Kidney (tissue), 14 donors: ENCODE results near the gene MYBPC2. TPM values are rescaled to one million over a fixed set of nuclear protein-coding genes. Genes with fewer than 3 reads are reported as not detected.
A peak's percentile ranks its signal among the peaks of the same experiment; 100 is the strongest.

Source experiments
- DNase-seq, 5 donors: peaks; one replicate each; pipeline ENCODE4 v3.0.0-alpha.2; 2013 to 2020
- FAIRE-seq: peaks from 2 replicates; lab custom pipeline; 2012; peaks lifted over from hg19 to GRCh38; lab: Jason Lieb, UNC
- H3K27ac ChIP-seq, 2 donors: one replicate each; pipeline ENCODE4 v1.7.0; 2013; ENCODE audit warnings: low read depth in 2 of 2, low read length in 2 of 2, inconsistent platforms in 1 of 2
- H3K27me3 ChIP-seq: one replicate; pipeline ENCODE4 v1.7.1; 2013; ENCODE audit warnings: low read length, inconsistent platforms; ENCODE audit not compliant: control insufficient read depth, insufficient read depth
- H3K36me3 ChIP-seq, 3 donors: one replicate each; pipeline versions ENCODE4 v1.7.0 to v1.7.1; 2013; ENCODE audit warnings: low read length in 3 of 3, control low read depth in 1 of 3, inconsistent platforms in 1 of 3; ENCODE audit not compliant: insufficient read depth in 3 of 3, control insufficient read depth in 2 of 3
- H3K4me1 ChIP-seq, 3 donors: one replicate each; pipeline versions ENCODE4 v1.7.0 to v1.7.1; 2013; ENCODE audit warnings: low read length in 3 of 3, inconsistent platforms in 1 of 3, low read depth in 1 of 3; ENCODE audit not compliant: control insufficient read depth in 2 of 3, insufficient read depth in 2 of 3
- H3K4me3 ChIP-seq, 3 donors: one replicate each; pipeline versions ENCODE4 v1.7.0 to v1.8.1; 2013; ENCODE audit warnings: low read length in 3 of 3, control low read depth in 1 of 3, inconsistent platforms in 1 of 3
- H3K9ac ChIP-seq, 3 donors: one replicate each; pipeline versions ENCODE4 v1.7.0 to v1.7.1; 2013; ENCODE audit warnings: low read length in 3 of 3, control low read depth in 1 of 3, inconsistent platforms in 1 of 3
- H3K9me3 ChIP-seq, 3 donors: one replicate each; pipeline versions ENCODE4 v1.7.0 to v1.7.1; 2013; ENCODE audit warnings: low read length in 3 of 3, control low read depth in 1 of 3, inconsistent platforms in 1 of 3; ENCODE audit not compliant: control insufficient read depth in 2 of 3, insufficient read depth in 1 of 3
- intact Hi-C: fragments of 100-400 bp; cut with DNase I; formaldehyde crosslinking; loops from one replicate; pipeline ENCODE4 v1.11.1; 2022
- polyA plus RNA-seq: library from polyadenylated mRNA; stranded (reverse); fragments of 350-450 nt; fragmentation: Illumina TruSeq; extraction: RNeasy Lipid Tissue Mini Kit (QIAGEN cat#74804); gene quantifications from one replicate; pipeline ENCODE4 v1.2.3, GENCODE V29; 2014; ENCODE audit warnings: low read depth, low replicate concordance; ENCODE audit not compliant: insufficient read depth
- total RNA-seq: library from RNA; stranded (reverse); fragmentation: NEBNext Ultra II Directional; extraction: Animal tissue kit (Norgen Biotek cat#: 25700); gene quantifications from one replicate; pipeline ENCODE4 v1.2.1, GENCODE V29; 2021
- TF ChIP-seq, protein P1 (sequence below): IDR thresholded peaks from 3 replicates; pipeline ENCODE4 v1.5.1; 2012; ENCODE audit warnings: mild to moderate bottlenecking, moderate library complexity, borderline replicate concordance; ENCODE audit not compliant: insufficient read depth; ENCODE audit errors: extremely low read depth
- donor health status: control.
- donor health status: control.
- donor health status: control.
- donor health status: control.
- donor health status: control.
- donor health status: DM: yes; HTN: yes; CAD: no.
- donor health status: Normal renal cell carcinoma (clear cell type).

Gene MYBPC2
- total and polyA plus RNA-seq, 2 donors from 2014 or later, result 0.98 TPM; not detected in 1

DNA sequence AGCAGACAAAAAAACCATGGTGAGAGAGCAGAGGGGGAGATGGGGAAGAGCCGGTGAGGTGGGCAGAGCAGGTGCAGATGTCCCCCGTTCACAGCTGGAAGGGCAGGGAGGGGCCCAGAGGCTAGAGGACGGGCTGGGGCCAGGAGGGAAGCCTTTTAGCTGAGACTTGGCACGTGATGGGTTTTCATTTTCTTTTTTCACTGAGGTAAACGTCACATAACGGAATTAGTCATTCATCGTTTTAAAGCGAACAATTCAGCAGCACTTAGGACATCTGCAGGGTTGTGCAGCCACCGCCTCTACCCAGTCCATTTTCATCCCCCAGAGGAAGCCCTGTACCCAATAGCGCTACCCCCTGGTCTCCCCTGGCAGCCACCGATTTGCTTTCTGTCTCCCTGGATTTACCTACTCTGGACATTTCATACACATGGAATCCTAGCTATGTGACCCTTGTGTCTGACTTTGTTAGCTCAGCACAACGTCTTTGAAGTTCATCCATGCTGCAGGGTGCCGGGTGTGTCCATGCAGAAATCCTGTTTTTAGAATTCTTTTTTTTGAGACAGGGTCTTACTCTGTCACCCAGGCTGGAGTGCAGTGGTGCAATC is 27.6 kb downstream of the MYBPC2 start:
- DNase-seq, result peak in 3 of 5 donors; percentile 52 to 77 (median 63)
- Histone ChIP-seq H3K9me3 (no peaks in the 10 kb centered on the region), H3K27ac (no peak overlapping the region), H3K36me3 (no peaks in the 10 kb centered on the region), H3K4me3 (no peak overlapping the region), H3K27me3 (no peaks in the 10 kb centered on the region), H3K9ac (no peak overlapping the region), H3K4me1 (no peaks in the 10 kb centered on the region)
- FAIRE-seq, result no peak
- intact Hi-C loops, result loop anchor here (10.0 kb wide), 1 partner anchor 95 kb away; the partner anchor contains the start of gene NAPSA
- TF ChIP-seq, protein P1, sequence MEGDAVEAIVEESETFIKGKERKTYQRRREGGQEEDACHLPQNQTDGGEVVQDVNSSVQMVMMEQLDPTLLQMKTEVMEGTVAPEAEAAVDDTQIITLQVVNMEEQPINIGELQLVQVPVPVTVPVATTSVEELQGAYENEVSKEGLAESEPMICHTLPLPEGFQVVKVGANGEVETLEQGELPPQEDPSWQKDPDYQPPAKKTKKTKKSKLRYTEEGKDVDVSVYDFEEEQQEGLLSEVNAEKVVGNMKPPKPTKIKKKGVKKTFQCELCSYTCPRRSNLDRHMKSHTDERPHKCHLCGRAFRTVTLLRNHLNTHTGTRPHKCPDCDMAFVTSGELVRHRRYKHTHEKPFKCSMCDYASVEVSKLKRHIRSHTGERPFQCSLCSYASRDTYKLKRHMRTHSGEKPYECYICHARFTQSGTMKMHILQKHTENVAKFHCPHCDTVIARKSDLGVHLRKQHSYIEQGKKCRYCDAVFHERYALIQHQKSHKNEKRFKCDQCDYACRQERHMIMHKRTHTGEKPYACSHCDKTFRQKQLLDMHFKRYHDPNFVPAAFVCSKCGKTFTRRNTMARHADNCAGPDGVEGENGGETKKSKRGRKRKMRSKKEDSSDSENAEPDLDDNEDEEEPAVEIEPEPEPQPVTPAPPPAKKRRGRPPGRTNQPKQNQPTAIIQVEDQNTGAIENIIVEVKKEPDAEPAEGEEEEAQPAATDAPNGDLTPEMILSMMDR, result no peak

GRCh38 chr19:50461066-50461875 is 28.6 kb downstream of the MYBPC2 start:
- Histone ChIP-seq H3K27me3 (no peaks in the 10 kb centered on the region), H3K4me1 (no peaks in the 10 kb centered on the region), H3K9ac (no peak overlapping the region), H3K4me3 (no peak overlapping the region), H3K9me3 (no peaks in the 10 kb centered on the region), H3K36me3 (no peaks in the 10 kb centered on the region), H3K27ac (no peak overlapping the region)
- no peak for FAIRE-seq
- intact Hi-C loops, result loop anchor here (10.0 kb wide), 1 partner anchor 96 kb away; the partner anchor contains the start of gene NAPSA
- TF ChIP-seq, protein P1, result peak; percentile 87
- DNase-seq, result peak in 4 of 5 donors; percentile 75 to 84 (median 78)

DNA sequence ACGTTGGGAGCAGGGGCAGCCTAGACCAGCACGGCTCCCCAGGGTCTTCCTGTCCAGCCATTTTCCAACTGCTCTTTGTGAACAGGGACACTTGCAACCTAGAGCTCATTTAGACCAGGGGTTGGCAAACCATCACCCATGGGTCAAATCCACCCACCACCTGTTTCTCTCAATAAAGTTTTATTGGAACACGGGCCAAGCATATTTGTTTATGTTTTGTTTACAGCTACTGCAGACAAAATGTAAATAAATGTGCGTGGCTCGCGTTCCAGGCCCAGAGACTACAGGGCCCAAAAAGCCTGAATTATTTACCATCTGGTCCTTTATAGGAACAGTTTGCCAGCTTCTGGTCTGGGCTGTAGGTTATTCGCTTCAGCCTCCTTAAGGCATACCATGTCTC is 30.3 kb downstream of the MYBPC2 start:
- no peak overlapping the region for H3K27ac ChIP-seq
- no peak overlapping the region for H3K9ac ChIP-seq
- DNase-seq, result peak in 1 of 5 donors; percentile 4
- intact Hi-C loops, result loop anchor here (10.0 kb wide), 1 partner anchor 98 kb away; the partner anchor contains the start of gene NAPSA
- no peaks in the 10 kb centered on the region for H3K36me3 ChIP-seq
- no peak for FAIRE-seq
- TF ChIP-seq, protein P1, result no peak
- H3K4me3 ChIP-seq, result no peak overlapping the region
- no peaks in the 10 kb centered on the region for H3K27me3 ChIP-seq
- peaks cover 0 to 2% (median 0%) of the 10 kb centered on the region in 3 donors for H3K4me1 ChIP-seq
- no peaks in the 10 kb centered on the region for H3K9me3 ChIP-seq
